Lung (tissue), 12 donors: Measurements from ENCODE around the gene LRRK2. TPM values are rescaled to one million over a fixed set of nuclear protein-coding genes. Genes with fewer than 3 reads are reported as not detected.

Experiments
- ATAC-seq: fragments of 200-7000 bp; cut with Tn5 transposase; one replicate; pipeline ENCODE4 v1.9.1; 2020; ENCODE audit warnings: moderate number of reproducible peaks; ENCODE audit not compliant: insufficient read depth, low FRiP score
- DNase-seq, 3 donors: peaks; one replicate each; pipeline ENCODE4 v3.0.0-alpha.2; 2013 to 2017
- H3K27ac ChIP-seq, 2 donors: one replicate each; pipeline ENCODE4 v1.5.1; 2013; ENCODE audit warnings: mild to moderate bottlenecking in 2 of 2, moderate library complexity in 2 of 2, control low read depth in 1 of 2, inconsistent platforms in 1 of 2, low read depth in 1 of 2, low read length in 1 of 2
- H3K27me3 ChIP-seq, 3 donors: one replicate each; pipeline ENCODE4 v1.5.1; 2013; ENCODE audit warnings: low read length in 2 of 3; ENCODE audit not compliant: control insufficient read depth in 3 of 3, insufficient read depth in 3 of 3
- H3K36me3 ChIP-seq, 4 donors: one replicate each; pipeline ENCODE4 v1.5.1; 2013; ENCODE audit warnings: low read length in 4 of 4, mild to moderate bottlenecking in 1 of 4, moderate library complexity in 1 of 4; ENCODE audit not compliant: control insufficient read depth in 4 of 4, insufficient read depth in 4 of 4
- H3K4me1 ChIP-seq, 5 donors: one replicate each; pipeline ENCODE4 v1.5.1; 2013; ENCODE audit warnings: low read length in 5 of 5, mild to moderate bottlenecking in 2 of 5, moderate library complexity in 1 of 5; ENCODE audit not compliant: control insufficient read depth in 5 of 5, insufficient read depth in 5 of 5
- H3K4me3 ChIP-seq: one replicate; pipeline ENCODE4 v1.5.1; 2013; ENCODE audit warnings: mild to moderate bottlenecking, control low read depth, moderate library complexity
- H3K9ac ChIP-seq, 2 donors: one replicate each; pipeline ENCODE4 v1.5.1; 2013; ENCODE audit warnings: low read length in 2 of 2, control low read depth in 1 of 2; ENCODE audit not compliant: insufficient read depth in 1 of 2
- H3K9me3 ChIP-seq, 4 donors: one replicate each; pipeline ENCODE4 v1.5.1; 2013; ENCODE audit warnings: low read length in 3 of 4, mild to moderate bottlenecking in 1 of 4, moderate library complexity in 1 of 4; ENCODE audit not compliant: control insufficient read depth in 4 of 4, insufficient read depth in 3 of 4
- CTCF ChIP-seq: IDR thresholded peaks from 2 replicates; pipeline ENCODE4 v1.5.1; 2012; ENCODE audit warnings: mild to moderate bottlenecking; ENCODE audit errors: control extremely low read depth, extremely low read depth
- WGBS, 2 donors: extraction: QIAGEN DNeasy Blood & Tissue Kit; methylation state at CpG; one replicate each; pipeline ENCODE4 v1.1.7; 2013; 5-methylcytosine and 5-hydroxymethylcytosine counted together
- polyA plus RNA-seq, 2 donors: library from polyadenylated mRNA; stranded (reverse); fragments of 200-250 nt; gene quantifications; one replicate each; pipeline ENCODE4 v1.2.1, GENCODE V29; 2013
- total RNA-seq, 2 donors: library from RNA; depleted of rRNA in 1 of 2; stranded (reverse); fragments of >200 nt in 1 of 2; gene quantifications; one replicate each; pipeline ENCODE4 v1.2.1, GENCODE V29; 2014 to 2021
- donor health status: control.
- donor health status: control.
- donor health status: Bipolar disorder and iron deficiency.
- donor health status: healthy.
- donor health status: DM: yes; HTN: yes; CAD: no.

LRRK2 gene
- total and polyA plus RNA-seq, 4 donors = 74.3 to 276 (median 193) TPM

DNA sequence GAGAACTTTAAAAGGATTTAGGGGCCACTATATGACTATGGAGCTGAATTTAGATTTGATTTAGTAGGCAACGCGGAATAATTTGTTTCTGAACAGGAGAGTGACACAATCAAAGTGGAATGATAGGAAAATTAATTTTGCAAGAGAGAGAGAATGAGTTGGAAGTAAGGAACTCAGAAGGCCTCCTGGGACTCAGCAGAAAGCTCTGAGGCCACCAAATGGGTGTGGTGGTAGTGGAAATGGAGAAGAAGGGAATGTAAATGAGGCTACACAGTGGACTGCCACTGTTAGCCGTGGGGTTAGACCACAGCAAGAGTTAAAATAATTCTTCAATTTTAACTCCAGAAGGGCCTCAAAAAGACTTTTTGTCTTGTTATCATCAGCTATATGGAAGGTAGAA lies 102.7 kb downstream of the LRRK2 start:
- peaks cover 0 to 2% (median 0%) of the 10 kb centered on the region in 4 donors for H3K36me3 ChIP-seq
- WGBS, 2 donors = 93% methylated on average over 3 of the region's 3 CpGs
- no peaks in the 10 kb centered on the region for H3K27me3 ChIP-seq
- DNase-seq = no peak
- no peak overlapping the region for H3K27ac ChIP-seq
- ATAC-seq = no peak
- peaks cover 0 to 10% (median 0%) of the 10 kb centered on the region in 5 donors for H3K4me1 ChIP-seq
- no peaks in the 10 kb centered on the region for H3K9me3 ChIP-seq
- H3K9ac ChIP-seq = no peak overlapping the region
- TF ChIP-seq CTCF = no peak
- H3K4me3 ChIP-seq = no peak overlapping the region

- no peak overlapping the region for H3K4me3 ChIP-seq
- 89 to 90% methylated on average over 1 of the region's 1 CpG for WGBS, 2 donors
- DNase-seq = no peak
- no peaks in the 10 kb centered on the region for H3K27me3 ChIP-seq
- peaks cover 0 to 4% (median 0%) of the 10 kb centered on the region in 4 donors for H3K9me3 ChIP-seq
- no peak for ATAC-seq
- TF ChIP-seq CTCF = no peak
- peaks cover 0 to 2% (median 0%) of the 10 kb centered on the region in 4 donors for H3K36me3 ChIP-seq
- H3K9ac ChIP-seq = no peak overlapping the region
- H3K4me1 ChIP-seq = no peaks in the 10 kb centered on the region
- no peak overlapping the region for H3K27ac ChIP-seq
Observed at GRCh38 chr12:40330180-40330579, 105.4 kb downstream of the LRRK2 start.

- no peak for ATAC-seq
- no peak overlapping the region for H3K4me3 ChIP-seq
- H3K27ac ChIP-seq = no peak overlapping the region
- no peak for TF ChIP-seq CTCF
- WGBS, 2 donors = 68 to 86% methylated on average over 1 of the region's 1 CpG
- H3K9ac ChIP-seq = no peak overlapping the region
- H3K27me3 ChIP-seq = no peaks in the 10 kb centered on the region
- H3K36me3 ChIP-seq = peaks cover 0 to 2% (median 0%) of the 10 kb centered on the region in 4 donors
- H3K4me1 ChIP-seq = no peaks in the 10 kb centered on the region
- DNase-seq = no peak
- peaks cover 0 to 4% (median 0%) of the 10 kb centered on the region in 4 donors for H3K9me3 ChIP-seq
Observed at GRCh38 chr12:40331886-40332285, 107.1 kb downstream of the LRRK2 start.

GRCh38 chr12:40335991-40336390 lies 111.2 kb downstream of the LRRK2 start:
- DNase-seq = no peak
- no peak for TF ChIP-seq CTCF
- Histone ChIP-seq H3K4me1 (no peaks in the 10 kb centered on the region), H3K9me3 (peaks cover 0 to 4% (median 0%) of the 10 kb centered on the region in 4 donors), H3K9ac (no peak overlapping the region), H3K4me3 (no peak overlapping the region), H3K27me3 (no peaks in the 10 kb centered on the region), H3K36me3 (peaks cover 0 to 2% (median 0%) of the 10 kb centered on the region in 4 donors), H3K27ac (no peak overlapping the region)
- ATAC-seq = no peak
- 90 to 95% methylated on average over 2 of the region's 2 CpGs for WGBS, 2 donors
